D721Med (cell line): ENCODE measurements around the gene POU6F2.

ENCODE experiments used
- DNase-seq: peaks from one replicate; pipeline ENCODE4 v3.0.0; 2011; ENCODE audit warnings: low spot score; ENCODE audit not compliant: insufficient read length
- FAIRE-seq: peaks from 2 replicates; lab custom pipeline; 2011; peaks lifted over from hg19 to GRCh38; lab: Jason Lieb, UNC
- TF ChIP-seq, protein P1 (sequence below): IDR thresholded peaks from 2 replicates; pipeline ENCODE4 v1.5.1; 2012; ENCODE audit warnings: mild to moderate bottlenecking, control low read depth; ENCODE audit not compliant: insufficient read depth; ENCODE audit errors: missing control alignments

The POU6F2 gene

DNA sequence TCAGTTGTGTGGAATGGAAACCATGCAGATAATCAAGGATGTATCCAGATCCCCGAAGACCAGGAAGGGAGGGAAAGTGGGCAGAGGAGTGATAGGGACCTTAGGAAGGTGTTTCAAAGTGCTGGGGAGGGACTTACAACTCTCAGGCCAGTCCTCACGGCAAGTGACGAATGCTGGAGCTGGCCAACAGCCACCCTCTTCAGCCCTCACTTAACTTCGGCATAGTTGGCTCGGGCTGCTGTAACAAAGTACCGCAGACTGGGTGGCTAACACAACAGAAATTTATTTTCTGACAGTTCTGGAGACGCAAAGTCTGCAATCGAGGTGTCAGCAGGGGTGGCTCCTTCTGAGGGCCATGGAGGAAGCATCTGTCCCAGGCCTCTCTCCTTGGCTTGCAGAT, 322.6 kb downstream of the POU6F2 start:
- FAIRE-seq: no peak
- DNase-seq: no peak

DNA sequence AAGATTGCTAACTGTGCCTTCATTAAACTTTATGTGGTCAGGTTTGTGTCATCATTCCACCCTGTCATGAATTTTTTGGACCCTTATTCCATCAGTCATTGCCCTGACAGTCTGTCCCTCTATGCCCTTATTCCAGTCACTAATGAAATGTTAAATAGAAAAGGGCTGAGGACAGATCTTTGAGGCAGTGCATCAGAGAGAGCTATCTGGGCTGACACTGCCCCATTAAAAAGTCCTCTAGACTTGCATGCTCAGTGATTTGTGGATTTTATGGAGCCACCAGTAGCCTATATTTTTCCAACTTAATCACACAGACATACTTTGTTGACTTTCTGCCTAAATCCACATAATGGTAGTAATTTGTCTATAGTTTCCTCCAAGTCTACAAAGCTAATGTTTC, 323.8 kb downstream of the POU6F2 start:
- TF ChIP-seq, protein P1, sequence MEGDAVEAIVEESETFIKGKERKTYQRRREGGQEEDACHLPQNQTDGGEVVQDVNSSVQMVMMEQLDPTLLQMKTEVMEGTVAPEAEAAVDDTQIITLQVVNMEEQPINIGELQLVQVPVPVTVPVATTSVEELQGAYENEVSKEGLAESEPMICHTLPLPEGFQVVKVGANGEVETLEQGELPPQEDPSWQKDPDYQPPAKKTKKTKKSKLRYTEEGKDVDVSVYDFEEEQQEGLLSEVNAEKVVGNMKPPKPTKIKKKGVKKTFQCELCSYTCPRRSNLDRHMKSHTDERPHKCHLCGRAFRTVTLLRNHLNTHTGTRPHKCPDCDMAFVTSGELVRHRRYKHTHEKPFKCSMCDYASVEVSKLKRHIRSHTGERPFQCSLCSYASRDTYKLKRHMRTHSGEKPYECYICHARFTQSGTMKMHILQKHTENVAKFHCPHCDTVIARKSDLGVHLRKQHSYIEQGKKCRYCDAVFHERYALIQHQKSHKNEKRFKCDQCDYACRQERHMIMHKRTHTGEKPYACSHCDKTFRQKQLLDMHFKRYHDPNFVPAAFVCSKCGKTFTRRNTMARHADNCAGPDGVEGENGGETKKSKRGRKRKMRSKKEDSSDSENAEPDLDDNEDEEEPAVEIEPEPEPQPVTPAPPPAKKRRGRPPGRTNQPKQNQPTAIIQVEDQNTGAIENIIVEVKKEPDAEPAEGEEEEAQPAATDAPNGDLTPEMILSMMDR: no peak
- FAIRE-seq (no peak), DNase-seq (no peak)

More for the DNA sequence above, 322.6 kb downstream of the POU6F2 start:
- TF ChIP-seq, protein P1: no peak

DNA sequence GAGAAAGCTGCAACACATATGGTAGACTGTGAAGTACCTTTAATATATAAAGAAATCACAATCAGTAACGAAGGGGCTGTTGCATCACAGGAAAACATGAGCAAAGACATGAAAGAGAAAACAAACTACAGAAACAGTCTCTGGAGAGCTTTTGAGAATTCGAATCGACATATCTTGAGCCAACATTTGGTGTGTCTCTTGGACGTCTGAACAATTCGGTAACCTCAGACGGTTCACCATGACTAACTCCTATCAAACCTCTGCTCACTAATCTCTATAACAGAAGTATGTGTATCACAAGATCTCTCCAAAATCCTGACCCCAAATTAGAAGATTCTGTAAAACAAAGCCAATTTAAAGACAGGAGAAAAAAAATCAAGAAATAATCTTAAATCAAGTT, 326.5 kb downstream of the POU6F2 start:
- no peak for DNase-seq
- TF ChIP-seq, protein P1: no peak
- FAIRE-seq: no peak

GRCh38 chr7:39304668-39305405, 327.1 kb downstream of the POU6F2 start:
- DNase-seq: no peak
- TF ChIP-seq, protein P1: no peak
- FAIRE-seq: no peak

DNA sequence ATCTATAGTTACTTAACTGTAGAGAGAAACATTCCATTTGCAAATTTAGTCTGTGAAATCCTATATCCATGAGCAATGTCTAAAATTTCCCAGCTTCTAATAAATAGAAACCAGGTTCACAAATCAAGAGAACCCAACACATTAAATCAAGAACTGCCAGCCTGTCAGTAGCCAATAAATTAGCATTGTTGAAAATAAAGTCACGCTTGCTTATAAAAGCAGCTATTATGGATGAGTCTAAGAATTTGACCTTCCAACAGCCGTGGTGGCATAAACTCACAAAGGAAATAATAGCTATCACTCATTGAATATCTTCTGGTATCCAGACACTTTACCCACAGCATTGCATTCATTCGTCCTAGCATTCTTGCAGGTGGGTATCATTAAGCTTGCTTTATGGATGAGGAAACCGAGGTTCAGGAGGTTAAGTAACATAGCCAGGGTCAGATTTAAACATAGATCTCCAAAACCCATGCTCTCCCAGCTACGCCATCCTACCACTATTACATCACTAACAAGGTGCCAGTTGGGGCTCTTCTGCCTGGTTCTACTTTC, 328.4 kb downstream of the POU6F2 start:
- FAIRE-seq: no peak
- TF ChIP-seq, protein P1: no peak
- DNase-seq: no peak

- DNase-seq: no peak
- TF ChIP-seq, protein P1: no peak
- no peak for FAIRE-seq
Measured at GRCh38 chr7:39310699-39311098, 333.0 kb downstream of the POU6F2 start.
